Jurkat, Clone E6-1 (cell line): ENCODE data around the gene IL20.

Experiments used
- DNase-seq: peaks from one replicate; pipeline ENCODE4 v3.0.0-alpha.2; 2011; ENCODE audit warnings: low read depth, low spot score
- H3K4me3 ChIP-seq: 2 replicates; pipeline ENCODE4 v1.5.1; 2011; ENCODE audit warnings: mild to moderate bottlenecking, low read length, control low read depth, moderate library complexity

The IL20 gene

GRCh38 chr1:206896261-206896660, 30.8 kb downstream of the IL20 start:
- H3K4me3 ChIP-seq: no peak overlapping the region
- no peak for DNase-seq

GRCh38 chr1:206897175-206897574, 31.8 kb downstream of the IL20 start, which contains the start of gene IL24:
TSS of gene IL24 (plus strand) at chr1:206897443. CDS start at chr1:206897833, 390 bp downstream.
- H3K4me3 ChIP-seq: no peak within 1 kb of the TSS
- DNase-seq: no peak

- no peak for DNase-seq
- H3K4me3 ChIP-seq: no peak overlapping the region
Measured at GRCh38 chr1:206898089-206898914, 32.9 kb downstream of the IL20 start.

- no peak for DNase-seq
- no peak overlapping the region for H3K4me3 ChIP-seq
Measured at GRCh38 chr1:206898915-206899431, 33.5 kb downstream of the IL20 start.

GRCh38 chr1:206899717-206900116, 34.3 kb downstream of the IL20 start:
- DNase-seq: no peak
- no peak overlapping the region for H3K4me3 ChIP-seq

- H3K4me3 ChIP-seq: no peak overlapping the region
- no peak for DNase-seq
Measured at GRCh38 chr1:206900149-206900548, 34.7 kb downstream of the IL20 start.

GRCh38 chr1:206901944-206902343, 36.5 kb downstream of the IL20 start:
- DNase-seq: no peak
- no peak overlapping the region for H3K4me3 ChIP-seq

- DNase-seq: no peak
- H3K4me3 ChIP-seq: no peak overlapping the region
Measured at GRCh38 chr1:206902702-206903101, 37.3 kb downstream of the IL20 start.

GRCh38 chr1:206903687-206904086, 38.3 kb downstream of the IL20 start:
- no peak for DNase-seq
- no peak overlapping the region for H3K4me3 ChIP-seq

GRCh38 chr1:206904423-206905142, 39.2 kb downstream of the IL20 start:
- no peak for DNase-seq

GRCh38 chr1:206905295-206906164, 40.1 kb downstream of the IL20 start:
- no peak for DNase-seq
- H3K4me3 ChIP-seq: no peak overlapping the region

More at GRCh38 chr1:206904423-206905142, 39.2 kb downstream of the IL20 start:
- H3K4me3 ChIP-seq: no peak overlapping the region

GRCh38 chr1:206907304-206907991, 42.0 kb downstream of the IL20 start:
- H3K4me3 ChIP-seq: no peak overlapping the region
- no peak for DNase-seq

- no peak for DNase-seq
- no peak overlapping the region for H3K4me3 ChIP-seq
Measured at GRCh38 chr1:206908038-206908437, 42.6 kb downstream of the IL20 start.

- H3K4me3 ChIP-seq: no peak overlapping the region
- DNase-seq: no peak
Measured at GRCh38 chr1:206909161-206909882, 43.9 kb downstream of the IL20 start.

- H3K4me3 ChIP-seq: no peak overlapping the region
Measured at GRCh38 chr1:206909883-206910318, 44.5 kb downstream of the IL20 start.

GRCh38 chr1:206911064-206911663, 45.7 kb downstream of the IL20 start:
- no peak for DNase-seq
- no peak overlapping the region for H3K4me3 ChIP-seq

More at GRCh38 chr1:206909883-206910318, 44.5 kb downstream of the IL20 start:
- no peak for DNase-seq

- H3K4me3 ChIP-seq: no peak overlapping the region
- peak; percentile 66 for DNase-seq
Measured at GRCh38 chr1:206912445-206913095, 47.1 kb downstream of the IL20 start.
